Gastrocnemius medialis (tissue), 4 donors: Measurements from ENCODE around the gene EXD3. TPM values are rescaled to one million over a fixed set of nuclear protein-coding genes. Genes with fewer than 3 reads are reported as not detected.

Experiments
- ATAC-seq, 2 donors: fragments of 150-250 bp; one replicate each; pipeline ENCODE4 v1.9.1; 2016
- DNase-seq, 2 donors: peaks; one replicate each; pipeline ENCODE4 v3.0.0-alpha.2; 2019
- H3K27ac ChIP-seq, 4 donors: fragments of 200-600 bp; sonication (generic); 1 replicate in 1 of 4; 2 replicates in 3 of 4; pipeline ENCODE4 v1.5.1; 2016 to 2018; ENCODE audit warnings: mild to moderate bottlenecking in 2 of 4, moderate library complexity in 1 of 4
- H3K27me3 ChIP-seq, 3 donors: fragments of 200-600 bp; sonication (generic) in 2 of 3; 1 replicate in 1 of 3; 2 replicates in 2 of 3; pipeline versions ENCODE4 v1.5.1 to v1.6.0; 2016 to 2019; ENCODE audit warnings: mild to moderate bottlenecking in 1 of 3, moderate library complexity in 1 of 3
- H3K36me3 ChIP-seq, 2 donors: fragments of 200-600 bp; sonication (generic) in 1 of 2; one replicate each; pipeline ENCODE4 v1.5.1; 2017 to 2018
- H3K4me1 ChIP-seq, 2 donors: fragments of 200-600 bp; sonication (generic) in 1 of 2; one replicate each; pipeline ENCODE4 v1.5.1; 2016 to 2017; ENCODE audit warnings: mild to moderate bottlenecking in 2 of 2
- H3K4me3 ChIP-seq, 4 donors: fragments of 200-600 bp; sonication (generic) in 3 of 4; 1 replicate in 1 of 4; 2 replicates in 3 of 4; pipeline ENCODE4 v1.5.1; 2016 to 2019; ENCODE audit warnings: mild to moderate bottlenecking in 2 of 4
- H3K9me3 ChIP-seq, 3 donors: fragments of 200-600 bp; sonication (generic) in 2 of 3; 1 replicate in 1 of 3; 2 replicates in 2 of 3; pipeline ENCODE4 v1.5.1; 2016 to 2019
- CTCF ChIP-seq, 5 experiments: fragments of 450-650 bp in 3 of 5; fragments of 200-600 bp in 2 of 5; sonication (generic) in 2 of 5; IDR thresholded peaks in 4 of 5; conservative IDR thresholded peaks in 1 of 5; 1 replicate in 4 of 5; 2 replicates in 1 of 5; pipeline ENCODE4 v1.5.1; 2016 to 2019; ENCODE audit warnings: antibody characterized with exemption in 5 of 5, mild to moderate bottlenecking in 3 of 5, moderate library complexity in 3 of 5
- POLR2A ChIP-seq, 2 donors: fragments of 450-650 bp; IDR thresholded peaks; one replicate each; pipeline ENCODE4 v1.6.1; 2017; ENCODE audit warnings: antibody characterized with exemption in 2 of 2, mild to moderate bottlenecking in 2 of 2, moderate library complexity in 2 of 2
- in situ Hi-C, 4 donors: fragments of 200-750 bp; cut with MboI; loops; one replicate each; pipeline versions ENCODE4 v1.15.0 to v1.8.0; 2017; ENCODE audit warnings: low sequenced_read_pairs in 4 of 4
- intact Hi-C: fragments of 100-400 bp; cut with DNase I; formaldehyde crosslinking; loops from one replicate; pipeline ENCODE4 v1.15.1; 2023; ENCODE audit warnings: low total_unique reads
- total RNA-seq, 4 donors: library from RNA; depleted of rRNA; stranded (reverse); fragments of >200 nt; gene quantifications; one replicate each; pipeline versions ENCODE4 v1.1.0 to v1.2.3, GENCODE V29; 2016

The EXD3 gene
- total RNA-seq, 4 donors from 2014 or later: 4.8 to 12.5 (median 6.4) TPM

DNA sequence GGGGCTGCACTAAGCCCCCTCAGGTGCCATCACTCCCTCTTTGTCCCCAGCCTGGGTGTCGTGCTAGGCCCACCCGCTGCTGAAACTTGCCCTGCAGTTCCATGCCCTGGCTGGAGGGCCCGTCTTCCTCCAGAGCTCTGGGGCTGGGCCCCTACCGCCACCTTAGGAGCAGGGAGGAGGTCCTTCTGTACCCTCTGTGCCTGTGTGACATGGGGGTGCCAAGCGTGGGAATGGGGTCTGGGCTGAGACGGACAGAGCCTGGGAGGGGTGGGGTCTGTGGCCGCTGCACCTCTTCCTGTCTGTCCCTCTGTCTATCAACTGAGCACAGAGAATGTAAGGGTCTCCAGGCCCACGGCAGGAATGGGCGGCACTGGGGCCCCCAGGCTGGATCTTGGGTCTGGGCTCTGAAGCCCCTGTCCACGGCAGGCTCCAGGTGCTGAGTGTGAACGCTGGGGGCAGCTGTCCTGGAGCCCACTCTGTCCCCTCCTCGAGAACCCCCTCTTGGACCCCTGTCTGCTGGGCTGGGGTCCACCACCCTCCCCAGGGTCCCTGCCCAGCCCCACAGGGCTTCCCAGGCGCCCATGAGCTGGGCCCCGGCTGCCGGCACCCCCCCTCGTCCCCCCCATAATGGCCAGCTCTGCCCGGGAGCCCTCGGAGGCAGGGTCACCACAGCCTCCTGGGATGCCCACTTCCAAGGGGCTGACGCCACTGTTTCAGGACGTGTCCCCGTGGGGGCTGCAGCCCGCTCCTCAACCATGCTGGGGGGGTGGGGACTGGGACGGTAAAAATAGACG is 105.0 kb downstream of the EXD3 start:
- Histone ChIP-seq H3K4me1 (peaks cover 0 to 6% of the 10 kb centered on the region in 2 donors), H3K27me3 (peaks cover 12 to 21% (median 14%) of the 10 kb centered on the region in 3 donors), H3K36me3 (no peaks in the 10 kb centered on the region), H3K4me3 (no peak overlapping the region), H3K27ac (peak overlapping the region in 3 of 4 donors; percentile 42 to 70 (median 66)), H3K9me3 (no peaks in the 10 kb centered on the region)
- in situ Hi-C loops: no loop called here
- DNase-seq (peak in 1 of 2 donors; percentile 10), ATAC-seq (no peak)
- no peak for TF ChIP-seq POLR2A (IDR thresholded peaks at IDR 0.05)
- TF ChIP-seq CTCF (IDR thresholded peaks at IDR 0.05 in 4 of 5, conservative IDR thresholded peaks at IDR 0.05 in 1 of 5): no peak
- intact Hi-C loops: no loop called here

GRCh38 chr9:137317021-137317717 is 105.8 kb downstream of the EXD3 start:
- Histone ChIP-seq H3K9me3 (no peaks in the 10 kb centered on the region), H3K27ac (peak overlapping the region in 2 of 4 donors; percentile 42 to 70), H3K4me3 (no peak overlapping the region), H3K27me3 (peaks cover 12 to 21% (median 14%) of the 10 kb centered on the region in 3 donors), H3K36me3 (no peaks in the 10 kb centered on the region), H3K4me1 (peaks cover 0 to 6% of the 10 kb centered on the region in 2 donors)
- DNase-seq (no peak), ATAC-seq (no peak)
- TF ChIP-seq CTCF (IDR thresholded peaks at IDR 0.05 in 4 of 5, conservative IDR thresholded peaks at IDR 0.05 in 1 of 5) (no peak), POLR2A (IDR thresholded peaks at IDR 0.05) (no peak)
- intact Hi-C loops (no loop called here), in situ Hi-C loops (no loop called here)

DNA sequence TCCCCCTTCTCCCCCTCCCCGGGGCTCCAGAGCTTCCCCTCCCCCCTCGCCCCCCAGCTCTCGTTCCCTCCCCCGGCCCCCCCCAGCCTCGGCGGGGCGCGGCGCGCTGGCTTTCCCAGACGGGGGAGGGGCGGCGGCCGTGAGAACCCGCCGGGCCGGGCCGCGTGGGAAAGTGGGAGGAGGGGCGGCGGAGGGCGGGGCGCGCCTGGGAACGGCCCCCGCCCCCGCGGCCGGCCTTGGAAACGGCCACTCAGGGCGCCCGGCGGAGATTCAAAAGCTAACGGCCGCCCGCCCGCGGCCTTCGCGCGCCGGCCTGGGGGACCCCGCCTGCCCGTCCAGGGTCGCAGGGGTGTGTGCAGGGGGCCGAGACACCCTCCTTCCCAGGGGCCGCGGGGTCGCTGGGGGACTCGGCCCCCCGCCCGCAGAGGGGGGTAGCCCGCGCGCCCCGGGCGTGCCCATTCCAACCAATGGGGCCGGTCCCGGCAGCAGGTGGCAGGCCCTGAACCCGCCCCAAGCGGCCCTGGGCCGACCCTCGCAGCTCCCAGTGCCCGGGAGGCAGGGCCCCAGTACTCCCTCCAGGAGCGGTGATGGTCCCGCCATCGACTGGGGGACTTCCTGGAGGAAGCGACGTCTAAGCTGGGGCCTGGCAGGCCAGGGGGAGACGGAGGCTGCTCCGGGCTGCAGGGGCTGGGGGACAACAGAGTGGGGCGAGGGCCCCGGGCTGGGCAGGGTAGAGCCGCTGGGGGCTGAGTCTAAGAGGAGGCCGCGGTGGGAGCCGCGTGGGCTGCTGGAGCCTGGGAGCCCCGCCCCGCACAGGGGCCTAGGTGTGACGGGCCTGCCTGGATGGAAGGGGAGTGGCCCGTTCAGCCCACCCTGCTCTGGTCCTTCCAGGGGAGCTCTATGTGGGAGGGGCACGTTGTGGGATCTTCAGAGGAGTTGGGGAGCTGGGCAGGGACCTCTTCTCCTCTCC is 106.7 kb downstream of the EXD3 start:
- H3K4me1 ChIP-seq: peaks cover 0 to 6% of the 10 kb centered on the region in 2 donors
- in situ Hi-C loops (no loop called here), intact Hi-C loops (no loop called here)
- peaks cover 12 to 21% (median 14%) of the 10 kb centered on the region in 3 donors for H3K27me3 ChIP-seq
- no peaks in the 10 kb centered on the region for H3K9me3 ChIP-seq
- peak overlapping the region; percentile 14 to 44 (median 38) for H3K4me3 ChIP-seq
- TF ChIP-seq CTCF (IDR thresholded peaks at IDR 0.05 in 4 of 5, conservative IDR thresholded peaks at IDR 0.05 in 1 of 5) (no peak), POLR2A (IDR thresholded peaks at IDR 0.05) (peak in 1 of 2 donors; percentile 17)
- DNase-seq (peak in 1 of 2 donors; percentile 10), ATAC-seq (no peak)
- H3K36me3 ChIP-seq: no peaks in the 10 kb centered on the region
- H3K27ac ChIP-seq: peak overlapping the region; percentile 41 to 70 (median 52)

- ATAC-seq (no peak), DNase-seq (no peak)
- in situ Hi-C loops: no loop called here
- TF ChIP-seq CTCF (IDR thresholded peaks at IDR 0.05 in 4 of 5, conservative IDR thresholded peaks at IDR 0.05 in 1 of 5): no peak
- no peak for TF ChIP-seq POLR2A (IDR thresholded peaks at IDR 0.05)
- H3K9me3 ChIP-seq: no peaks in the 10 kb centered on the region
- H3K27ac ChIP-seq: peak overlapping the region; percentile 41 to 68 (median 52)
- peaks cover 12 to 21% (median 14%) of the 10 kb centered on the region in 3 donors for H3K27me3 ChIP-seq
- no peaks in the 10 kb centered on the region for H3K36me3 ChIP-seq
- peaks cover 0 to 6% of the 10 kb centered on the region in 2 donors for H3K4me1 ChIP-seq
- intact Hi-C loops: no loop called here
- peak overlapping the region in 1 of 4 donors; percentile 44 for H3K4me3 ChIP-seq
Observed at GRCh38 chr9:137315581-137316011, 107.4 kb downstream of the EXD3 start.
